Femur (tissue), 1 donor: ENCODE measurements around the gene VASH2.
A peak's percentile ranks its signal among the peaks of the same experiment; 100 is the strongest.
"Not testable (repeated sequence)": the region's sequence is repeated elsewhere in the genome, so short reads cannot be mapped to it uniquely, and the experiment has no call there.

ENCODE experiments used
- DNase-seq: peaks from one replicate; pipeline ENCODE4 v3.0.0-alpha.2; 2017

Gene VASH2

DNA sequence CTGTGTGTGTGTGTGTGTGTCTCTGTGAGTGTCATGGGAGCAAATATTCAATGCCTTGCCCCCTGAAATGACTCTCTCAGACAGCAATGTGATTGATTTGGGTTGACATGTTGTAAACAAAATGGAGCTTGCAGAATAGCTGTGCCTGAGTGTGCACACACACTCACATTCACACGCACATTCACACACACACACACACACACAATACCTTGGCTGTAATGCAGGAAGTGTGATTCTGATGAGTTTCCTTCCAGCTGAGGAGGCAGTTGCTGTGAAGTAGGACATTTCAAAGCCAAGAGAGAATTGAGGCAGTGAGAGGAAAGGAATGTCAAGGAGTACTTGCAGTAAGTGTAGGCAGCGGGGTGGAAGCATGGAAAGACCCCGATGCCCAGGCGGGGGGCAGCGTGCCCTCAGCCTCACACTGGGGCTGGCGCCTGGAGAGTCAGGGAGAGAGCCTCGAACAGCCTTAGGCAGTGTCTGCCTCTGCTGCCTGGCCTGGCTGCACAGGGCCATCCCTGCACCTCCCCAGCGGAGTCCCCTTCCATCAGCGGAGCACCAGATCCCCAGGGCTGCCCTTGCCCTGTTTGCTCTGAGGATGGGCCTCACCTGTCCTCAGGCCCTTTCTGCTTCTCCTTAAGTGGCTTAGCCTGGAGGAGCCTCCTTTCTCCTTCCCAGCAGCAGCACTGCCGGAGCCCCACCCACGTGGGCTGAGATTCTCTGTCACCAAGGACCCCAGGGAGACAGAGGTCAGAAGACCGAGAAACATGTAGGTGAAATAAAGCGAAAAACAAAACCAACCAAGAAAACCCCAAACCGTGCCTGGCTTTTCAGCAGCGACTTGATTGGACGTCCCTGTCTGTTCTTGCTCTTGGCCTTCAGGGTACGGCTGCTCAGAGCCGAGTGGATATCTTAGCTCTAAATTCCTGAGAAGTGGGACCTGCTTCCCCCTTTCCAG is 9.2 kb downstream of the VASH2 start:
- no peak for DNase-seq

DNA sequence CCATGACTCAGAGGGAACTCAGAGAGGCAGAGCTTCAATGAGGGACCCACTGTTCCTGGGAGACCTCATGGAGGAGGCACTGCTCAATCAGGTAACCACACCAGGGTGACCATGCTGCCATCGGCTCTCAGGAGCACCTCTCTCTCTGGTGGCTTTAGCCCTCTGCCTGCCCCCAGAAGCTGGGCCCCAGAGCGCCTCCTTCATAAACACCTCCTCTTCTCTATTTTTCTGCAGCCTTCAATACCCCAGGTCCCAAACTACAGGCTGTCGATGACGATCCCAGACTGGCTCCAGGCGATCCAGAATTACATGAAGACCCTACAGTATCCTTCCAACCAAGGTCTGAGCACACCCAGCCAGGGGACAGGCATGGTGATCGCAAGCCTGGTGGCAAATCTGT is 10.6 kb downstream of the VASH2 start:
- DNase-seq = no peak

DNA sequence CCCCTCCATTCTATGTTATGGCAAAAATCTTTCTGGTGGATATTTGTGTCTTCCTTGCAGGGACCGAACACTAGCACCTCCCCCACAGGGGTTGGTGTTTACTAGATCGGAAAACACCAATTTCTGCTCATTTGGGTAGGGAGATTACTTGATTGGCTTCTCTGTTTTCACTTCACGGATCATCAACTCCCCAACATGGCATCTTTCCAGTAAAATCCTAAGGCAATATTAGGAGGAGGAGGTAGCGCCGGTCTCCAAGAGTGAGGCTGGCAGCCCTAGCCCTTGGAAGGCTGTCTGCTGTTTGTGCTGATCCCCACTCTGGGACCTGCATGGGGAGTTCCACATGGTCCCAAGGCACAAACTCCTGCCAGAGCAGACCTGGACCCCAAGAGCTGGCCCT is 12.2 kb downstream of the VASH2 start:
- DNase-seq = no peak

DNA sequence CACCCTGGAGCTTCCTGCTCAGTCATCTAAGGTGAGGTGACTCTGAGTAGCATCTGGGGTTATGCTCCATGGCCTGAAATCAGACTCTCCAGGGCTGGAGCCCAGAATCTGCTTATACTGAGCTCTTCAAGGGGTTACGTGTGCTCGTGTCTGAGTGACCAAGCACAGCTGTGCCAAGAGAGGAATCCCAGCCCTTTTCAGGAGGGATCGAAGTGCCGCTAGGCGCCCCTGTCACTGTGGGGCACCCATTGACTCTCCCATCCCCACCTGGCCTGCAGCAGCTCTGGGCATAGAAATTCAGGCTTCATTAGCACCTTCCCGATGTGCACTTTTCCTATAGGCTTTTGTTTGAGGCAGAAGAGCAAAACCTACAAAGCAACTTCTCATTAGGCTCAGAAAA is 13.8 kb downstream of the VASH2 start:
- no peak for DNase-seq

DNA sequence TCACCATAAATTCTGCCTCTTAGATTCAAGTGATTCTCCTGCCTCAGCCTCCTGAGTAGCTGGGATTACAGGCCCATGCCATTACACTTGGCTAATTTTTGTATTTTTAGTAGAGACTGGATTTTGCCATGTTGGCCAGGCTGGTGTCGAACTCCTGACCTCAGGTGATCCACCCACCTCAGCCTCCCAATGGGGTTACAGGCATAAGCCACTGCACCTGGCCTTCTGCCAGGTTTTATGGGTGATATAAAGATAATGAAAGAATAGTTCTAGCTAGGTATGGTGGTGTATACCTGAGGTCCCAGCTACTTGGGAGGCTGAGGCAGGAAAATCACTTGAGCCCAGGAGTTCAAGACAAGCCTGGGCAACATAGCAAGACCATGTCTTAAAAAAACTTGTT is 14.7 kb downstream of the VASH2 start:
- not testable (repeated sequence) for DNase-seq

DNA sequence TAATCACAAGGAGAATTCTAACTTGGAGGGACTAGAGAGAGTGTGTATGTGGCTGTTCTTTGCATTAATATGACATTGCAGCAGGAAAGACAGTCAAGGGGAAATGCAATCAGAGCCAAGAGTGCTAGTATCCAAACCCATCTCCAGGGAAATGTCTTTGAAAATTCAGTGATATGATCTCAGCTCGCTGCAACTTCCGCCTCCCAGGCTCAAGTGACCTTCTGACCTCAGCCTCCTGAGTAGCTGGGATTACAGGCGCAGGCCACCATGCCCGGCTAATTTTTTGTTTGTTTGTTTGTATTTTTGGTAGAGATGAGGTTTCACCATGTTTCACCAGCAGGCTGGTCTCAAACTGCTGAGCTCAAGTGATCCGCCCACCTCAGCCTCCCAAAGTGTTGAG is 16.3 kb downstream of the VASH2 start:
- no peak for DNase-seq

DNA sequence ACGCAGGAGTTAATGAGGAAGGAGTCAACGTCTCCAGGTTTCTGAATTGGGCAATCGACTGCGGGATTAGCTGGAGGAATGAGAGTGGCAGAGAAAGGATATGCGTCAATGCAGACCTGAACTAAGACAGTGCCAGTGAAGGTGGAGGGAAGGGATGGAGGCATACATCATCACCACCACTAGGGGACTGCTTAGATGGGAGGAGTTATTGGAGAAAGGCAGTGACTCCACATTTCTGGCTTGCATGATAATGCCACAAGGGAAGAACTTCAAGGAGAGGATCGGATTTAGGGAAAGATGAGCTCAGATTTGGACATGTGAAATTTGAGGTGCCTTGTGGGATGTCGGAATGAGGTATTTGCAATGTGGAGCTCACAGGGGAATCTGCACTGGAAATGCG is 17.5 kb downstream of the VASH2 start:
- no peak for DNase-seq

DNA sequence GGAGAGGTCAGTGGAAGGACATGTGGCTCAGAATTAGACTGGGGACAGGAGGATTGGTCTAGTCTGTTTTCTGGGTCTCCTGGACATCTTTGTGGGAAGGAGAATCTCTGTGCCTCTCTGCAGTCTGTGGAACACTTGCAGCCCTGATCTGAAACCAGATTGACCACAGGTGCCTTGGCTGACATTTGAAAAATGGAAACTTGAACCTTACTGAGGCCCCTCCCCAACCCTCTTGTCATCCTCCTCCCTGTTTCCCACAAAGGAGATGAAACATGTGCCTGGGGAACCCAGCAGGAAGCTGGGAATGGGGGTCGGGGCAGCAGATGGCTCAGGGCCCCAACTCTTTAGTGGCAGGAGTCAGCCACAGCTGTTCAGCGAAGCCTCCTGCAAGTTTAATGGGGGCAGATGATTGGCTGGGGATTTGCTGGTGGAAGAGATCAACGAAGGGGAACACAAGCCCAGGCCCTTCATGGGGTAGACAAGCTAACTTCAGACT is 18.1 kb downstream of the VASH2 start:
- peak; percentile 74 for DNase-seq

DNA sequence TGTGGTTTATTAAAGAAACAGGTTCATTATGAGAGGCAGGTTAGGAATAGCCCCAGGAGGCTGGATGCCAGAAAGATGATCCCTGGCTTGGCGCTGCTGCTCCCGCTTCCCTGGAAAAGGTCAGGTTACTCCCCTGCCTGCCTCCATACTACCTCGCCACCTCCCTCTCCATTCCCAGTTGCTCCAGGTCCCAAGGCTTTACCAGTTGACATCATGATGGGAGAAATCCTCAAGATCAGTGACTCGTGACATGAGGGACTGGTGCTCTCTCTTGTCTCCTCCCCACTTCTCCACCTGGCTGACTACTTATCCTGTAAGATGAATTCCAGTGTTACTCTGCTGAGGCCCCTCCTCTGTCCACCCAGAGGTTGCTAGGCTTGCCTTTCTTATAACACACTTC is 19.7 kb downstream of the VASH2 start:
- no peak for DNase-seq

DNA sequence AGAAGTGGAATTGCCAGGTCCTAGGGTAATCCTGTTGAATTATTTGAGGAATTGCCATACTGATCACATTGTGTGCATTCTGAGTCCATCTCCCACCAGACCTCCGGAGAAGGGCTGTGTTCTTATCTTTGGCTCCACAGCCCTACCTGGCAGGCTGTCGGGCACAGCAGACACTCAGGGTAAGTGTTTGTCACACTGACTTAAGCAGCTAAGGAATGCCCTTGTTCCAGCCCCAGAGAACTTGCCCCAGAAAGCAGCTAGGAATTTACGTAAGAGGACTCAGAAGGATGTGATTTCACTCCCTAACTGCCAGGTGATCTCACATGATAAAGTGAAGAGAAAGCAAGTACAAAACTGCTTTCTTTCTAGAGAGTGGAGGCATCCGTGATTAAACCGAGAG is 21.0 kb downstream of the VASH2 start:
- DNase-seq = no peak

DNA sequence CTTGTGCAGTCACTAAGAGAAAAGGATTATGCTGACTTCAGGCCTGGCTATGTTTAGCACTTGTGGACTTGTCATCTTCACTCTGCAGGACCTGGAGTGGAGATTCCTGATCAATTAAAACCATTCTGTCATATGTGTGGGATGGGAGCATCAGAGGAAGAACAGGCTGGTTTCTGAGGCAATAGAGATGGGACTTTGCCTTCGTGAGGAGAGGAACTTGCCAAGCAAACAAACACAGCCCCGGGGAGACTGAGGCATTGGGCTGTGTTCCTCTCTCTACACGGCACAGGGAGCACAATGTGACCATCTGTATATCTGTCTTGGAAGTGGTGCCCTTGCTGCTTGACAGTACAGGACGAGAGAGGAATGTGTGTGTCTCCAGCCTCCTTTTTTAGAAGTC is 23.1 kb downstream of the VASH2 start:
- DNase-seq = no peak

DNA sequence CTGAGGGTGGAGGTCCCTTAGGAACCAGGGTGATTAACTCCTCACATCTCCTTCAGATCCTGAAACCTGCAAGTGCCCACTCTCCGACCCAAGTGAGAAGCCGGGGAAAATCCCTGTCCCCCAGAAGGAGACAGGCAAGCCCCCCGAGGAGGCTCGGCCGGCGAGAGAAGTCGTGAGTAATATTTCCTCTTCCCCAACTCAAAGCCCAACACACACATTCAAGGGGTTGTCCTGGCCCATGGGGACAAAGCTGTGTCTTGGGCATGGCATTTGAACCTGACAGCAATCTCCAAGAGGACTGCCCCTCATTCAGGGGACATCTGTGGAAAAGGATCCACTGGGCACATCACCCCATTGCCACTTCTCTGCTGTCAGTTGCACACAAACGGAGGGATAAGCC is 23.6 kb downstream of the VASH2 start:
- DNase-seq = no peak

DNA sequence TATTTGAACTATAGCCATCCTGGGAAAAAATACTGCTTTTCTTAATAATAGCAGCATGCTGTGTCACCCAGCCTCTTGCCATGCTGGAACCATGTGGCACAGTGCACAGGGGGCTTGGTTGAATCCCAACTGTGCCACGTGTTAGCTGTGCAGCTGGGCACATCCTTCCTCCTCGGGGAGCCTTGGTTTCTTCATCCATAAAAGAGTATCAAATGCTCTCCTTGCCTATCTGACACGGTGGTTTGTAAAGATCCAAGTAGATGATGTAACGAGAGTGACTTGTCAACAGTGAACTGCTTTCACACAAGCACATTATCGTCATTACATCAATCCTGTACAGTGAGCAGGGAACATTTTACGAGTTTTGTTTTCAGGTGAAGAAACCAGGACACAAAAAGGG is 24.4 kb downstream of the VASH2 start:
- no peak for DNase-seq

DNA sequence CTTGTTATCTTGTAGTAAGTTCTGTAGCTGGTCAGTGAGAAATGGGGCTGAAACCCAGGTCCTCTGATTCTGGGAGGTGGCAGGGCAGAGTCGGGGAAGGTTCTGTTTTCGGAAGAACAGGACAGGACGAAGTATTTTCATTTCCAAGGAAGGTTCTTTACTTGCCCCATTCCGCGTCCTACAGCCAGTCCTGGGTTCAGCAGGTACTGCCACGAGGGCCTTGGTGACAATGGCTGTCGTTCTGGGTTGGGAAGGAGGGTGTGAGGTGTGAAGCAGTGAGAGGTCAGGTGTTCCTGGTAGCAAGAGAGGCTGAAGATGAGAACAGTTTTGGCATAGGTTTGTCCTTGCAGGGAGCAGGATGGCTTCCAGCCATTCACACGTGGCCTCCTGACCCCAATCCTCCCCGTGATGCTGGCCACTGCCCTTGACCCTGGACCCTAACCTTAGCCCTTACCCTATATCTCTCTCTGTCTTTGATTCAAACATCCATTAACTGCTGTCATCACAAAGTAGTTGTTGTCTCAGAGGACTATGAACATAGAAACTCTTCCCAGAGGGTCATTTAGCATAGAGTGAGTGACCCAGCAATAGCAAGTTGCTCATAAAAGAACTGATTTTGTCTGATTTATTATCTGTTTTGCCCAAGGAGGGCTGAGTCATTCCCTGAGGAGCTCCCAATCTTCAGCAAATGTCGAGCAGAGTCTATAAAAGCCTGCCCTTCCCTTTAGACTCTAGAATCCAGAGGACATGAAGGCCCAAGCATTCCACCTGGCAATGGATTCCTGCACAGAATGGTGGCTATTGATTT is 25.0 kb downstream of the VASH2 start:
- DNase-seq = no peak

DNA sequence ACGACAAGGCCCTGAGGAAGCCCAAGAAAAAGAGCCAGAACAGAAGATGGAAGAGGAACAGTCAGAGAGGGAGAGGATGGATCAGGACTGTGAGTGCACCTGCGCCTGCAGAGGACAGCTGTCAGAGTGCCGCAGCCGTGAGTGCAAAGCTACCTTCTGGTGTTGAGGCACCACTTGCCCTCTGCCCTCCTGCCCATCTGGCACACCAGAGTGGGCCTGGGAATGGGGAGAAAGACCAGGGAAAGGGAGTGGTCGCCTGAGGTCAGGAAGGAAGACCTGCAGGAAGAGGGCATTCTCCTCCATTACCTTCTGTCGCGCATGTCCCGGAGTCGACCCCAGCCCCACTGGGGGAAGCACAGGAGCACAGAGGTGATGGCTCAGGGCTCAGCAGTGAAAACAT is 26.2 kb downstream of the VASH2 start:
- no peak for DNase-seq

DNA sequence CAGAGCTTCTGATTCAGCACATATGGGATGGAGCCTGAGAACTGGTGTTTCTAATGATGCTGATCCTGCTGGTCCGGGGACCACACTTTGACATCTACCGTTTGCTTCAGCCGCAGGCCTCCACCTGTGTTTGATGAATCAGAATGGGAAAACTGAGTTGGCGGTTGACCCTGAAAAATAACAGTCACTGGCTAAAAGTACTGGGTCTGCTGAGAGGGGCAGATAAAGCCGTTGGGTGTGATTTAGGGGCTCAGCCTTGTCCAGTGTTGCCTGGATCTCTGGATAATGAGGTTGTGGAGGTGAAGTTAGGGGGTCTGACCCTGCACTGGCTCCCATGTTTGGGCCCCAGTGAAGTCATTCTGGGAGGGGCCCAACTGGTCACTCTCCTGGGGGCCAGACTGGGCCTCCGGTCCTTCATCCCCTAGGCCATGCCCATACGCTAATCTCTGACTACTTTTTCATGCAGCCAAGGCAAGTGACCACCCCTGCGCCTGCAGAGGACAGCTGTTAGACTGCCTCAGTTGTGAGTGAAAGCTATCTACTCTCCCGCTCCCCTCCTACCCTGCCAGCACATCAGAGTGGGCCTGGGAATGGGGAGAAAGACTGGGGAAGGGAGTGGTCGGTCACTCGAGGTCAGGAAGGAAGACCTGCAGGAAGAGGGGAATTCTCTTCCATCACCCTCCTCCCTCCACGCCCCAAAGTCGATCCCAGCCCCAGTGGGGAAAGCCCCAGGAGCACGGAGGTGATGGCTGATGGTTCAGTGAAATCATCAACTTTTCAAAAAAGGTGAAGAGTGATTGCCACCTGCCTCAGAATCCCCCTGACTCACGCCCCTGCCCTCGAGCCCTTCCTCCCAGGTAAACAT is 27.7 kb downstream of the VASH2 start:
- no peak for DNase-seq

DNA sequence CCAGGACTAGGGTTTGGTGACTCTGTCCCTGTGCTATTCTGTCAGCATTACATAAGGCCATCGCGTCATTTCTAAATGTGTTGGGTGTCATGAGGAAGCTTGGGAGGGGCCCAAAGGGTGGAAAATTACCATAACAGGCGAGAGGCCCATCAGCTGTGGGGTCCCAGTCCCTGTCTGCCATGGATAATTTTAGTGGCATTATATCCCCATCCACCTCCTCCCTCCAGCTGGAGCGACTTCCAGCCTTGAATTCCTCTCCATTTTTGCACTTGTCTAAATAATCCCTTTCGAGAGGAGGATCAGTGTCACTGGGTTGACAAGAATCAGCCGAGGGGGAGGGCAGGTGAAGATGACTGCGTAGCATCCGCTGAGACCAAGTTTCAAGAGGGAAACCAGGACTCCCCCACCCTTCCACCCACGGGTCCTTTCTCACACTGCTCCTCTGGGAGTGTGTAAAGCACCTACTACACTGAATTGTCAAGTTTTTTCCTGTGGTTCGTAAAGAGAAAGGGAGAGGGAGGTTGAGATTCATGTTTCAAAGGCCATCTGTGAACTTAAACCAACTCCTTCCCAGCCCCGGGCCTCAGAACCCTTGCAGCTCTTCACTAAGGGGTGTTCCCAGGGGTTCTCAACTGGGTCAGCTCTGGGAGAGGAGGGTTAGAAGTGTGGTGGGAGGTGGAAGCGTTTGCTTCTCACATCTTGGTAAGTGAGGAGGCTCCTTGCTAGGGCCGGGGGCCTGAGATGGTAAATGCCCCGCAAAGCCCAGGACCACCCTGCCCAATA is 29.2 kb downstream of the VASH2 start:
- DNase-seq = peak; percentile 70

DNA sequence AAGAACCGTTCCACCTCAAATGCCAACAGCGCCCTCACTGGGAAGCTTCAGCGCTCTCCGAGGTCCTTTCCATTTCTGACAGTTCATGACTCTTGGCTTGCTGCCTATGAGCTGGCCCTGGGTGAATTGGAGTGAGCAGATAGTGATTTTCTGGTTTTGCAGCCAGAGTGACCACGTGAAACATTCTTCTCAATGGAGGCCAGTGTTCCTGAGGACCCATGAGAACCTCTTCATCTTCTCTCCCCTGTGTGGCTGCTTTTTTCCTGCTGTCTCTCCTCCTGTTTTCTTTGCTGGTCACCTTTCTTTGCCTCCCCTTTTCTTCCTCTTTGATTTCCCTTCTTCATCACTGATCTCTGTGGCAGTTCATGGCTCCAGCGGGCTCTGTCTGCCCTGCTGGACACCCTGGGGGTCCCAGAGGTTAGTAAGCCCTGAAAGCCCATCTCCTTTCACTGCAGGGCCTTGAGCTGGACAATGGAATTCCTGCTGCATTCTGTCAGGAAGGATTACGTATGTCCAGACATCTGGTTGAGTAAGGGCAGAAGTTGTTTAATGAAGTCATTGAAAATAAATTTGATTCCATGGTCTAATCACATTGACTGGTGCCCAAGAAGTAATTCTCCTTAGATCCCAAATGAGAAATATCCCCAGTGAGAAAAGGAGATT is 29.9 kb downstream of the VASH2 start:
- DNase-seq = no peak

DNA sequence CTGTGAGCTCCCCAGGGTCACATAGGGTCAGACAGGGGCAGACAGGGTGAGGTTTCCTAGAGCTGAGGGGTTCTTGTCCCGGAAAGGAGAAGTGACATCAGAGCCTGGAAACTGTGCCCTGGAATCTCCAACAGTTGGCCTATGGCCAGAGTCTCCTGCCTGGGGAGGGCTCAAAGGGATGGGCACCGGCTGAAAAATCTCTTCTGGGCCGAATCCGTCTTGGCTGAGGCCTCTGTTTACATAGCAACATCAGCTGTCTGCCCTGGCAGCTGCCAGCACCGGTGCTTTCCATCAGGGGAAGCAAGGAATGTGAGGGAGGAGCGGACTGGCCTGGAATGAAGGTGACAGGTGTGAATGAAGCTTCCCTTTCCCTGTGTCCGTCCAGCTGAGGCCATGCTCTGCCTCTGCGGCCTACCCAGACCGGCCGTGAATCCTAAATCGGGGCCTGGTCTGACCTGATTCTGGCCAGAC is 30.7 kb downstream of the VASH2 start:
- peak; percentile 86 for DNase-seq

DNA sequence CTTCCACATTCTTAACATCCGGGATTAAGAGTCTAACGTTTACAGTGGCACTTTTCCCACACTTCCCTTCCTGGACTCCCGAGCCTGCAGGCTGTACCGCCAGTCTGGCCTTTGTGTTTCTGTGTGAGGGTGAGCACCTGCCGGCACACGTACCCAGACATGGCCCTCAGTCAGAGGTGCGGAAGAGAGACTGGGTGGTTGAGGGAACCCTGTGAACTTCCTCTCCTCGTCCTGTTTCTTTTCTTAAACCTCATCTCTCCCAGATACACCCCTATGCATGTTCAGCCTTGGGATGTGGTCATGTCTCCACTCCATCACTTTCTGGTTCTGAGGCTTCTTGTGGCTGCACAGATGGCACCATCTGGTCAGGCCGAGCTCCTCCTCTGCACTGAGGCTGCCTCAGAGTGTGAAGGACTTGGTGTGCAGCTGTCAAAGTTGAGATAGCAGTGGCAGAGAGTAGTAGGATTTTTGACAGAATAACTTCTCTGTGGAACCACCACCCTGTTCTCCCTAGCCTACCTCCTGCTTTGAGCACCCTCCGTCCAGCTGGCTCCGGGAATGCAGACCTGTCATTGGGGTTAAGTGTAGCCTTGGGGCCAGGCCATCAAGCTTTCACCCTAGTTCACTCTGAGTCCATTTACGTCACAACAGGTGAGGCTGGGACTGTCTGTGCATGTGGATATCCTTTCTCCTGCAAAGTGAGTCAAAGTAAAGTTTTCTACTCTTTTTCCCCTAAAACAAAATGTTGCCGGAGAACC is 31.4 kb downstream of the VASH2 start:
- DNase-seq = no peak
